Inflammatory macrophage (primary cell): ENCODE data around the gene TGM3.
"Not testable (repeated sequence)": the region's sequence is repeated elsewhere in the genome, so short reads cannot be mapped to it uniquely, and the experiment has no call there.

ENCODE experiments used
- DNase-seq, 2 donors: peaks; one replicate each; pipeline ENCODE4 v3.0.0-alpha.2; 2020 to 2022
- total RNA-seq, 18 experiments: gene quantifications; one replicate each; lab custom pipeline; 2026; ENCODE audit warnings: mixed read lengths in 6 of 18, inconsistent platforms in 2 of 18; lab: John Stamatoyannopoulos, UW

Gene TGM3, protein sequence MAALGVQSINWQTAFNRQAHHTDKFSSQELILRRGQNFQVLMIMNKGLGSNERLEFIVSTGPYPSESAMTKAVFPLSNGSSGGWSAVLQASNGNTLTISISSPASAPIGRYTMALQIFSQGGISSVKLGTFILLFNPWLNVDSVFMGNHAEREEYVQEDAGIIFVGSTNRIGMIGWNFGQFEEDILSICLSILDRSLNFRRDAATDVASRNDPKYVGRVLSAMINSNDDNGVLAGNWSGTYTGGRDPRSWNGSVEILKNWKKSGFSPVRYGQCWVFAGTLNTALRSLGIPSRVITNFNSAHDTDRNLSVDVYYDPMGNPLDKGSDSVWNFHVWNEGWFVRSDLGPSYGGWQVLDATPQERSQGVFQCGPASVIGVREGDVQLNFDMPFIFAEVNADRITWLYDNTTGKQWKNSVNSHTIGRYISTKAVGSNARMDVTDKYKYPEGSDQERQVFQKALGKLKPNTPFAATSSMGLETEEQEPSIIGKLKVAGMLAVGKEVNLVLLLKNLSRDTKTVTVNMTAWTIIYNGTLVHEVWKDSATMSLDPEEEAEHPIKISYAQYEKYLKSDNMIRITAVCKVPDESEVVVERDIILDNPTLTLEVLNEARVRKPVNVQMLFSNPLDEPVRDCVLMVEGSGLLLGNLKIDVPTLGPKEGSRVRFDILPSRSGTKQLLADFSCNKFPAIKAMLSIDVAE
- total RNA-seq = 0 to 0.06 (median 0) reads per million in 18 experiments

GRCh38 chr20:2295886-2296515 lies at the start of gene TGM3:
Gene TGM3, plus strand, starts transcription at chr20:2296001. Its CDS starts 63 bp downstream, at chr20:2296064.
- DNase-seq = no peak

DNA sequence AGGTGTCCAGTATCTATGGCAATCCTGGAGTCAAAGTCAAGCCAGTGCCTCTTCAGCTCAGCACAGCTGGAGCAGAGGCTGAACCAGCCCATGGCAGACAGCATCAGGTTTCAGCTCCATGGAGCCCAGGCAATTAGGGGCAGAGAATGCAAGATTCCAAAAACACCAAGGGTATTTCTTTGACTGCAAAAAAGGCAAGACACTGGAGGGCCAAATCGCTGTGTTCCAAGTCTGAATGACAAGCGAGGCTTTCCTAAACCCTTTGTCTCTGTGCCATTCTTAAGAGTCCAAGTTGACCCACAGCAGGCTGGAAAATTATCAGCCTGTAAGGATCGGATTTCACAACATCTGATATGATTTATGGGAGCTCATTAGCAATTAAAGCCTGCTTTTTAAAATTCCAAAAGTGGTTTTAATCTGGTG lies 49.7 kb upstream of the TGM3 start:
- no peak for DNase-seq

GRCh38 chr20:2248837-2249236 lies 47.0 kb upstream of the TGM3 start:
- DNase-seq = no peak

DNA sequence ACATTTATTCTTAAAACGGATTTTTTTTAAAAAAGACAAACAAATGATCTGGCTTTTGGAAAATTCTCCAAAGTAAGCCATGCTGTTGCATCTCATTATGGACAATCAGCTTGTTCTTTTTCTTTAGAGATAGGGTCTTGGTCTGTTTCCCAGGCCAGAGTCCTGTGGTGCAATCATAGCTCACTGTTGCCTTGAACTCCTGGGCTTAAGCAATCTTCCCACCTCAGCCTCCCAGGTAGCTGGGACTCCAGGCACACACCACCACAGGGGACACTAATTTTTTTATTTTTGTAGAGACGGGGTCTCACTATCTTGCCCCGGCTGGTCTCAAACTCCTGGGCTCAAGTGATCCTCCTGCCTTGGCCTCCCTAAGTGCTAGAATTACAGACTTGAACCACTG lies 45.9 kb upstream of the TGM3 start:
- DNase-seq = no peak

DNA sequence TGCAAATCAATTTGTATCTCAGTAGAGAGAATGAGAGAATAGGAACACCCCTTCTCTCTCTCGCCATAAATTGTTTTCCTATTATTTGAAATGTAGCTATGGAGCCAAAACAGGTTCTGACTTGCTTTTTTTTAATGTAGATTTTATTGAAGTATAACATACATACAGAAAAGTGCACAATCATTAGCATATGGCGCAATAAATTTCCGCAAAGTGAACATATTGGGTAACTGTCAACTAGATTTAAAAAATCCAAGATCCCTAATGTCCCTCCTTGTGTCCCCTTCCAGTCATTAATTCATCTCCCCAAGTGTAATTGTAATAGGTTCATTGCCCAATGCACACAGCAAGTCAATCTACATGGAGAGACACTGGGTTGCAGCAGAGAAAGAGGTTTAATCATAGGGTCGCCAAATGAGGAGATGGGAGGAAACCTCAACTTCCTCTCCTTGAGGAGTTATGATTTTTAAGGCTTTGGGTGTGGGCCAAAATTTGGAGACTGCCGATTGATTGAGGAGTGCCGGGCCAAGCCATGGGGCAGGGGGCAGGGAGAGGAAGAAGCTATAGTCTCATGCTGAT lies 43.3 kb upstream of the TGM3 start:
- DNase-seq = peak; percentile 34 to 74

- peak in 1 of 2 donors; percentile 68 for DNase-seq
These were observed 42.5 kb upstream of the TGM3 start for GRCh38 chr20:2253256-2253655.

DNA sequence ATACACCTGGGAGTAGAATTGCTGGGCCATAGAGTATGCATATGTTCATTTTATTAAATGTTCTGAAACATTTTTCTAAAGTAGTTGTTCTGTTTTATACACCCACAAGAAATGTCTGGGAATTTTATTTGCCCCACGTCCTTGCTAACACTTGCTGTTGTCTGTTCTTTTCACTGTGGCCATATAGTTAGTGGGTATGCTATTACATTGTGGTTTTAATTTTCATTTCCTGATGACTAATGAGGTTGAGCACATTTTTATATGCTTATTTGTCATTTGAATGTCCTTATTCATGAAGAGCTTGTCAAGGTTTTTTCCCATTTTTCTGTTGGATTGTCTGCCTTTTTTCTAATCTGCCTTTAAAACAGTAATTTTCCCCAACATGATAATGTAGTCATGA lies 41.5 kb upstream of the TGM3 start:
- DNase-seq = peak in 1 of 2 donors; percentile 4

- peak; percentile 17 to 42 for DNase-seq
These were observed 39.8 kb upstream of the TGM3 start for GRCh38 chr20:2255926-2256531.

- DNase-seq = no peak
These were observed 36.1 kb upstream of the TGM3 start for GRCh38 chr20:2259731-2260130.

- no peak for DNase-seq
These were observed 35.6 kb upstream of the TGM3 start for GRCh38 chr20:2260250-2260649.

GRCh38 chr20:2261046-2261485 lies 34.7 kb upstream of the TGM3 start:
- no peak for DNase-seq

DNA sequence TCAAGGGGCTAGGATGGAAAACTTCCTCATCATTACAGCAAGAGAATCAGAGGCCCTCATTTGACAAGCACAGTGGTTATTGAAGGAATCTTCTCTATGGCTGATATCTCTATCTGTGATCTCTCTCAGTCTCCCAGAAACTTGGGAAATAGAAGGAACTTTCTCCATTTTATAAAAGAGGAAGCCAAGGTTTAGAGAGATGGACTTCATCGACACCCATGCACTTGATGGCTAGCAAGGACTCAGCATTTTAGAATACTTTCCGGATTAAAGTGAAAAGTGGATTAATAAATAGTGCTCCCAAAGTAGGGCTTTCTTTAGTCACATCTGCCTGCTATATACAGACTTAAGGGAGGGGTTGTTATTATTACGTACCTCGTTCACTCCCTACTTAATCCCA lies 34.2 kb upstream of the TGM3 start:
- peak; percentile 28 to 31 for DNase-seq

DNA sequence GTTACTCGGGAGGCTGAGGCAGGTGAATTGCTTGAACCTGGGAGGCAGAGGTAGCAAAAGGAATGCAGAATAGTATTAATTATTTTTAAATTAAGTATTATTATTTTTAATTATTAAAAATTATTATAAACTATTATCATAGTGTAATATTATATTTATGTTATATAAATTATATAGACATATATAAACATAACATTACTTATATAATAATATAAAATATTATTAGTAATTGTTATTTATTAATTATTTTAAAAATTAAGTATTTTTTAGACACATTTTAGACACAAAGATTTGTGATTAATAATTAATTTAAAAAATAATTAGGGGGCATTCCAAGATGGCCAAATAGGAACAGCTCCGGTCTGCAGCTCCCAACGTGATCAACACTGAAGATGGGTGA lies 31.7 kb upstream of the TGM3 start:
- DNase-seq = no peak

DNA sequence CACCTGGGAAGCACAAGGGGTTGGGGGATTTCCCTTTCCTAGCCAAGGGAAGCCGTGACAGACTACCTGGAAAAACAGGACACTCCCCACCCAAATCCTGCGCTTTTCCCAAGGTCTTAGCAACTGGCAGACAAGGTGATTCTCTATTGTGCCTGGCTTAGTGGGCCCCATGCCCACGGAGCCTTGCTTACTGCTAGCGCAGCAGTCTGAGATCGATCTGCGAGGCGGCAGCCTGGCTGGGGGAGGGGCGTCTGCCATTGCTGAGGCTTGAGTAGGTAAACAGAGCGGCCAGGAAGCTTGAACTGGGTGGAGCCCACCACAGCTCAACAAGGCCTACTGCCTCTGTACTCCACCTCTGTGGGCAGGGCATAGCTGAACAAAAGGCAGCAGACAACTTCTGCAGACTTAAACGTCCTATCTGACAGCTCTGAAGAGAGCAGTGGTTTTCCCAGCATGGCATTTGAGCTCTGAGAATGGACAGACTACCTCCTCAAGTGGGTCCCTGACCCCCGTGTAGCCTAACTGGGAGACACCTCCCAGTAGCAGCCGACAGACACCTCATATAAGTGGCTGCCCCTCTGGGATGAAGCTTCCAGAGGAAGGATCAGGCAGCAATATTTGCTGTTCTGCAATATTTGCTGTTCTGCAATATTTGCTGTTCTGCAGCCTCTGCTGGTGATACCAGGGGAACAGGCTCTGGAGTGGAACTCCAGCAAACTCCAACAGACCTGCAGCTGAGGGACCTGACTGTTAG lies 31.0 kb upstream of the TGM3 start:
- DNase-seq = not testable (repeated sequence)

- no peak for DNase-seq
These were observed 22.0 kb upstream of the TGM3 start for GRCh38 chr20:2273634-2274302.

DNA sequence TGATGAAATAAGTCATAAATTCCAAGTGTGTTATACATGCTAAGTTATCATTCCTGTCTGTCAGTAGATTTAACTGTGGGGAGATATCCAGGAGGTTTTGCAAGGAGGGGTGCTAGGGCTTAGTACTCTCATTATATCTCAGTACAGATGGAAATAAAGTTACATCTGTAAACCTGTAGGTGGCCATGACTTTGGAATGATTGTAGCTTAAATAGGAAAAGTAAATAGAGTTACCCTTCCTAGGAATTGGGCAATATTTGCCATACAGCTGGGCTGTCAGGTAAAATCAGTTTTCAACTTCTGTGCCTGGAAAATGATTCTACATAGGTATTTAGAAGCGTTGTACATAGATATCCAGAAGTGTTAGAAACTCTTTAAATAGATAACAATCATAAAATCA lies 19.8 kb upstream of the TGM3 start:
- DNase-seq = no peak

DNA sequence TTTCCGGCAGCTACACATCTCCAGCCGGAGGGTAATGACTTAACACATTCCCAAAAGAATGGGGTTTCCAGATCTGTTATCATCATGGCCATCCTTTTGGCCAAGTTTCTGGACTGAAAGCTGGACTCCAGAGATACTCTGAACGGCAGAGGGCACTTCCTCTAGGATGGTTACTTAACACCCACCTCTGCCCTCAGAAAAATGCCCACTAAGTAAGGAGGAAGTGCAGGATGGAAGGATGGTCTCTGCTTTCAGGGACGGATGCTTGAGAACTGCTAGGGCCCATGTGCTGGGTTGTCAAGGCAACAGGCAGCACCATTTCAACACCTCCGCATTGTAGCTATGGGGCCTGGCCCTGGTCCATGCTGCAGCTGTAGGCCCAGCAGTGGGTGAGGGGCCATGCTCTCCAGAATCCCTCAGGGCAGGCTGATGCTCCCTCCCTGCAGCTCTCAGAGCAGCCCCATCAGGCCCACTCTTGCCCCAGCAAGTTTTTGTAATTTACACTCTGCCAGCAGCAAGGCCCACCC lies 16.5 kb upstream of the TGM3 start:
- peak; percentile 39 to 51 for DNase-seq

- DNase-seq = peak; percentile 48 to 71
These were observed 15.7 kb upstream of the TGM3 start for GRCh38 chr20:2280082-2280481.

DNA sequence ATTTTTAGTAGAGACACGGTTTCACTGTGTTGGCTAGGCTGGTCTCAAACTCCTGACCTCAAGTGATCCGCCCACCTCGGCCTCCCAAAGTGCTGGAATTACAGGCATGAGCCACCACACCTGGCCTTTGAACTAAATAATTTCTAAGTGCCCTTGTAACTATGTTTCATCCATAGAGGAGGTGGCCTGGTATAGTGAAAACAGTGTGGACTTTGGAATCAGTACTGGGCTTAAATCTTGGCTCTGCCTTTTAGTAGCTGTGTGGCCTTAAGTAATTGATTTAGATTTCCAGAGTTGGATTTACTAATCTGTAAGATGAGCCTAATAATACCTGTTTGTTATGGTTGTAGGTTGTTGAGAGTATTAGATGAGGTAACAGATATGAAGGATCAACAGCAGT lies 14.2 kb upstream of the TGM3 start:
- DNase-seq = no peak

- DNase-seq = no peak
These were observed 13.6 kb upstream of the TGM3 start for GRCh38 chr20:2282181-2282580.
